ENCODE results near the gene DNM2.

The DNM2 gene

GRCh38 chr19:10788146-10788545 lies 70.3 kb downstream of the DNM2 start:
- no peak for DNase-seq

GRCh38 chr19:10789866-10790265 lies 72.0 kb downstream of the DNM2 start:
- DNase-seq = no peak

DNA sequence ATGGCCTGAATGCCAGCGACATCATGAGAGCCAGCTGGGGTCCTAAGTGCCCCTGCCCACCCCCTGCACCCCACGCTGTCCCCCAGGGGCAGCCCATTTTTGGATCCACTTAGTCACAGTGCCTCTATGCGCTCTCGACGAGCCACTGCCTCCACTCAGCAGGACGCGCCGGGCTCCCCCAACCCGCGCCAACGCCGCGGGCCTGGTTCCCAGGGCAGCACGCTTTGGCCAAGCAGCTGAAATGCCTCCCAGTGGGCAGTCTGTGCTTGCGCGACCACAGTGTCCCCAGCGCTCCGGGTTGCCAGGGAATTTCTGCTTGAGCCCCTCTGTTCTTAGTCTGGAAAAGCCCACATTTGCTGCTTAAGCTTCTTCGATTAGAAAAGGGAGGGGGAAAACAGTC lies 78.8 kb downstream of the DNM2 start:
- peak in 1 of 2 donors; percentile 31 for DNase-seq

- no peak for DNase-seq
Measured at GRCh38 chr19:10797078-10797477, 79.2 kb downstream of the DNM2 start.

- DNase-seq = no peak
Measured at GRCh38 chr19:10797541-10798256, 79.8 kb downstream of the DNM2 start.

DNA sequence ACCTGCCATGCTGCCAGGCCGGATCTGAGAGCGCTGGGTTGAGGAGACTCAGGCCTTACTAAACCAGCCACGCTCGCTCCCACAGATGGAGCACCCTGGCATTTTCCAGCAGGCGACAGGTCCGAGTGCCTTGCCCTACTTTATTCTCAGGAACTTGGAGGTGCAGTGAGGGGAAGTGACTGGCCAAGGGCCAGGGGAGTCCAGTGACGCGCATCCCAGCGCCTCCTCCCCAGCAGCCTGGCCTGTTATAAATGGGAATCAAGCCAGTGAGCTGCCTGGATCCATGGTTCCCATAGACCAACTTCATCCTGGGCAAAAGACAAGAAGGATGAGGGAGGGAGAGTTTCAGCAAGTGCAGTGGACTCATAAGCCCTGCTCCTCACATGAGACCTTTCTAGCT lies 82.6 kb downstream of the DNM2 start:
- peak in 1 of 2 donors; percentile 8 for DNase-seq

- DNase-seq = no peak
Measured at GRCh38 chr19:10802479-10802878, 84.6 kb downstream of the DNM2 start.

GRCh38 chr19:10803252-10803651 lies 85.4 kb downstream of the DNM2 start:
- DNase-seq = no peak

- DNase-seq = no peak
Measured at GRCh38 chr19:10805065-10805757, 87.3 kb downstream of the DNM2 start.

- DNase-seq = peak in 1 of 2 donors; percentile 15
Measured at GRCh38 chr19:10805758-10806247, 87.9 kb downstream of the DNM2 start.

DNA sequence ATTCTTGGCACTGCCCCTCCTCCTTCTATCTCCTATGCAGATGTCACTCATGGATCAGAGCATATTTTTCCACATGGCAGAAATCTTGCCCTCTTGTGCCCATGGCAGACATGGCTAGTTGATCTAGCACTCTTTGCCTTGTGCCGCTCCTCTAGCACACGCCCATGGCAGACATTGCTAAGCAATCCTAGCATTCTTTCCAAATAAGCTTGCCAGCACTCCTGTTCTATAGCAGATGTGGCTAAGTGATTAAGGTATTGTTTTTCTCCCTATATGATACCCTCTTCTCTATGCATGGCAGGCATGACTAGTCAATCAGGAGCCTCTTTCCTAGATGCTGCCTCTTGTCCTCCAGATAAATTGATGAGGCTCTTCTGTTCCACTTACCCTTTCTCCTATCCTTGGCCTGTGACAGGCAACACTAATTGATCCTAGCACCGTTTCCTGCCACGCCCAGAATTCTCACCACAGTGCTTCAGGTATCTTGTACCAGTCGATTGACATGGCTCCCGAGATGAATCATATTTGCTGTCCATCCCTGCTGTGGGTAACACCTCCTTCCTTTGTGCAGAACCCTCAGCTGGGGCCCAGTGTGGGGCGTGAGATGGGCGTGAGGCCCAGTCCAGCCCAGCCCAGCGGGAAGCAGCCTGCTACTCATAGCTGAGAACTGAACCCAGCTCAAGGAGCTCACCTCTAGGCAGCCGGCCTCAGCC lies 91.2 kb downstream of the DNM2 start:
- no peak for DNase-seq

- no peak for DNase-seq
Measured at GRCh38 chr19:10809651-10810285, 91.9 kb downstream of the DNM2 start.

DNA sequence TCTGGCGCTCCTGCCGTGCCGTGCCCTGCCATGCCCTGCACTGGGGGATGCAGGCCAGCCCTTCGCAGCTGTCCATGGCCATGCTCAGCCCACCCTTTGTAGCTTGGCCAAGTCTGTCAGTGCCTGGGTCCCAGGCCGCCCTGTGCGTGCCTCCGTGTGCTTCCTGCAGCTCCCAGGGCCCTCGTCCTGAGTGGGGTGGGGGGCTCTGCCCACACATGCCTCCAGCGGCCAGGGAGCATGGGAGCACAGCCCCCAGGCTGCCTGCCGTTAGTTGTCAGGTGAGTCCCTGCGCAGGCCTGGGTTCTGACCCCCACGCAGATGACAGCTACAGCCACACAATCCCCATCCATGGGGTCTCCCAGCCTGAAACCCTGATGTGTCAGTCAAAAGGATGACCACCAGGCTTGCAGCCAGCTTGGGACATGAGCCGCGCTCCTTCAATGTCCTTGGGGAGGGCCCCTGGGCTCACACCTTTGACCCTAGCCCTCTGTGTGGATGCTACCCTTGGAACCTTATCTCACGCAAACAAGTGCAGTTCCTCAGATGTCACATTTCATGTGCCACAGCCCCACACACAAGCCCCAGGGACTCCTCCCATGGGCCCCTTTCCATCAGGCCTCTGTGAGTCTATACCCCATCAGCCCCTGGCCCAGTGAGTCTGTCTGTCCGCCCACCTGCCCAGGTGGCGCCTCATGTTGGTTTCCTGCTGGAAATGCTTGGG lies 93.7 kb downstream of the DNM2 start:
- no peak for DNase-seq

DNA sequence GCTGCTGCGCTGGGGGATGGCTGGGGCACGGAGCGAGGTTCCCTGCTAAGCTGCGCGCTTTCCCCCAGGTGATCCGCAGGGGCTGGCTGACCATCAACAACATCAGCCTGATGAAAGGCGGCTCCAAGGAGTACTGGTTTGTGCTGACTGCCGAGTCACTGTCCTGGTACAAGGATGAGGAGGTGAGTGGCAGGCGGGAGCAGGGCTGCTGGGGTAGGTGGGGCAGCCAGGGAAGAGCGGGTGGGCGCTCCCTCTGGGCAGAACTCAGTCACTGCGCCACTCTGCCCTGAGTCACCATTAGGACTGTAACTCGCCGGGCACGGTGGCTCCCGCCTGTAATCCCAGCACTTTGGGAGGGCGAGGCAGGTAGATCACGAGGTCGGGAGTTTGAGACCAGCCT lies 94.3 kb downstream of the DNM2 start:
- DNase-seq = no peak

GRCh38 chr19:10812902-10813404 lies 95.1 kb downstream of the DNM2 start:
- DNase-seq = no peak

- no peak for DNase-seq
Measured at GRCh38 chr19:10815007-10815536, 97.2 kb downstream of the DNM2 start.

- no peak for DNase-seq
Measured at GRCh38 chr19:10815969-10816644, 98.2 kb downstream of the DNM2 start.

GRCh38 chr19:10816691-10817090 lies 98.8 kb downstream of the DNM2 start:
- DNase-seq = no peak

- no peak for DNase-seq
Measured at GRCh38 chr19:10817291-10818038, 99.6 kb downstream of the DNM2 start.

DNA sequence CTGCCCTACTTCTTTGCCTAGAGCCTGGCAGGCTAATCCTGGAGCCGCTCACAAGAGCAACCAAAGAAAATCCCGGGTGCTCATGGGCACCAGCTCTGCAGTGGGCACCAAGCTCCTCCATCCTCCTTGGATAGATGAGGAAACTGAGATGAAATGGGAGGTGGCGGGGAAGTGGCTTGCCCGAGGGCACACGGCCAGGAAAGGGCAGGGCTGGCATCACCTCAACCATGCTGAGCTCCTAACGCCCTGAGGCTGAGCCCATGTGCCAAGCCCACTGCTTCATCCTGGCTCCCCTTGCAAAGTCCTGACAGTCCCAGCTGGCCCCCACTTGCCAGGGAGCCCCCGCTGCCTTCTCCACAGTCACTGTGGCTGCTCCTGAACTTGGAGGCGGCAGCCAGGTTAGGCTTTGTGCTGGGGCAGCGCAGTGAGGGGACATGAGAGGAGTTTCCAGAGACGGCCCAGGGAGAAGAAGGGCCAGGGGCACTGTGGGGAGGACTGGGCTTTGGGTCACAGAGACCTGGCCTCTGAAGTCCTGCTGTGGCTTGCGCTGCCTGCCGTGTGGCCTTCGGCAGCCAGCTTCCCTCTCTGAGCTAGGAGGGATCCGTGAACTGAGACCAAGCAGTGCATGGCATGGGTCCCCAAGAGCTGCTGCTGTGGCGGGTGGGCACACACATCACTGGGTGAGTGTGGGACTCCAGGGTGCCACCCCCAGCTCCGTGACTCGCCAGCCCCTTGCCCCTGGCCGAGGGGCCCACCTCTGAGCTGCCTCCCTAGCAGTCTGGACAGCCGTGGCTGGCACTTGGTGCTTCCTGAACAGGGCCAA lies 100.6 kb downstream of the DNM2 start:
- no peak for DNase-seq

Measured in hippocampal formation (tissue), 2 donors.